HL-60 (cell line): ENCODE results near the gene LRRC8A.
"Not testable (repeated sequence)": the region's sequence is repeated elsewhere in the genome, so short reads cannot be mapped to it uniquely, and the experiment has no call there.

Source experiments
- DNase-seq, 2 experiments: peaks; one replicate each; pipeline ENCODE4 v3.0.0-alpha.2; 2010 to 2020; ENCODE audit warnings: low read depth in 1 of 2, low spot score in 1 of 2
- H3K27ac ChIP-seq: fragments of 250-450 bp; sonication (Bioruptor Pico); replicated peaks from 2 replicates; pipeline ENCODE4 v1.5.1; 2020; ENCODE audit warnings: mild to moderate bottlenecking, moderate library complexity
- H3K27me3 ChIP-seq: fragments of 250-450 bp; sonication (Bioruptor Pico); 2 replicates; pipeline ENCODE4 v1.5.1; 2021; ENCODE audit warnings: mild to moderate bottlenecking, moderate library complexity; ENCODE audit not compliant: insufficient read depth, poor library complexity, severe bottlenecking
- H3K4me3 ChIP-seq: replicated peaks from 2 replicates; pipeline ENCODE4 v1.5.1; 2011; ENCODE audit warnings: mild to moderate bottlenecking, control low read depth, low read length; ENCODE audit not compliant: insufficient read depth
- GABPA ChIP-seq: IDR thresholded peaks from 2 replicates; pipeline ENCODE4 v1.6.1; 2012; ENCODE audit warnings: low read depth
- POLR2AphosphoS5 ChIP-seq: IDR thresholded peaks from 2 replicates; pipeline ENCODE4 v1.6.1; 2012; ENCODE audit warnings: low read depth
- SPI1 ChIP-seq: IDR thresholded peaks from 2 replicates; pipeline ENCODE4 v1.6.1; 2012; ENCODE audit warnings: low read depth, mild to moderate bottlenecking, borderline replicate concordance
- TF ChIP-seq, protein P1 (sequence below): IDR thresholded peaks from 2 replicates; pipeline ENCODE4 v1.6.1; 2012; ENCODE audit warnings: low read depth; ENCODE audit not compliant: insufficient replicate concordance
- TF ChIP-seq, protein P2 (sequence below): IDR thresholded peaks from one replicate; pipeline ENCODE4 v1.5.1; 2011; ENCODE audit warnings: low read length, control low read depth, inconsistent platforms; ENCODE audit not compliant: insufficient read depth

LRRC8A gene

DNA sequence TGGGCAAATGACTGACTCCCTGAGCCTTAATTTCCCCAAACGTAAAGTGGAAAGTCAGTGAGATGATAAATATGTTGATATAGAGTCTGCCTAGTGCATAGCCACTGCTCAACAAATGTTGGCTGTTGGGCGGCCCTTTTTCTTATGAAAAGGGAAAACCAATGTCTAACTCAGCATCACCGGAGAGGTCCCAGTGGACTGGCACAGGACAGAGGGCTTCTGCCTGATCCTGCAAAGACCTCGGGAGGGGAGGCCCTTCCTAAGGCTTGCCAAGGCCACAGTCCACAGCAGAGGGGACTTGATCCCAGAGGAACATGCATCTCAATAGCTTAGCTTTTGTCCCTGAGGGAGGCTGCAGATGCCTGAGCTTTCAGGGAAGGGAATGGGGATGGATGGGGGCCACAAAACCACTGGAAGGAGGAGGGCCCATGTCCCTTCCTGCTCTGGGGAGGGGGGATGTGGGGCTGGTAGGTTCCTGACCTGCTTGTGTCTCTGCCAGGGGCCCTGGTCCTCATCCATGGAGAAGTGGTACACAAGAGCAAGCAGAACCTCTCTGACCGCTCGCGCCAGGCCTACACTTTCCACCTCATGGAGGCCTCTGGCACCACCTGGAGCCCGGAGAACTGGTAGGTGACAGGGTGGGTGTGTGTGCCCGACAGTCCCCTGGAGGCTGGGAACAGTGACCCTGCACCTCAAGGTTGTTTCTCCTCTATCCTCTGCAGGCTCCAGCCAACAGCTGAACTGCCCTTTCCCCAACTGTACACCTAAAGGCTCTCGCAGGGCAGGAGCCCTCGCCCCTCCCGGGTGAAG, 59.2 kb downstream of the LRRC8A start:
- TF ChIP-seq, protein P1, sequence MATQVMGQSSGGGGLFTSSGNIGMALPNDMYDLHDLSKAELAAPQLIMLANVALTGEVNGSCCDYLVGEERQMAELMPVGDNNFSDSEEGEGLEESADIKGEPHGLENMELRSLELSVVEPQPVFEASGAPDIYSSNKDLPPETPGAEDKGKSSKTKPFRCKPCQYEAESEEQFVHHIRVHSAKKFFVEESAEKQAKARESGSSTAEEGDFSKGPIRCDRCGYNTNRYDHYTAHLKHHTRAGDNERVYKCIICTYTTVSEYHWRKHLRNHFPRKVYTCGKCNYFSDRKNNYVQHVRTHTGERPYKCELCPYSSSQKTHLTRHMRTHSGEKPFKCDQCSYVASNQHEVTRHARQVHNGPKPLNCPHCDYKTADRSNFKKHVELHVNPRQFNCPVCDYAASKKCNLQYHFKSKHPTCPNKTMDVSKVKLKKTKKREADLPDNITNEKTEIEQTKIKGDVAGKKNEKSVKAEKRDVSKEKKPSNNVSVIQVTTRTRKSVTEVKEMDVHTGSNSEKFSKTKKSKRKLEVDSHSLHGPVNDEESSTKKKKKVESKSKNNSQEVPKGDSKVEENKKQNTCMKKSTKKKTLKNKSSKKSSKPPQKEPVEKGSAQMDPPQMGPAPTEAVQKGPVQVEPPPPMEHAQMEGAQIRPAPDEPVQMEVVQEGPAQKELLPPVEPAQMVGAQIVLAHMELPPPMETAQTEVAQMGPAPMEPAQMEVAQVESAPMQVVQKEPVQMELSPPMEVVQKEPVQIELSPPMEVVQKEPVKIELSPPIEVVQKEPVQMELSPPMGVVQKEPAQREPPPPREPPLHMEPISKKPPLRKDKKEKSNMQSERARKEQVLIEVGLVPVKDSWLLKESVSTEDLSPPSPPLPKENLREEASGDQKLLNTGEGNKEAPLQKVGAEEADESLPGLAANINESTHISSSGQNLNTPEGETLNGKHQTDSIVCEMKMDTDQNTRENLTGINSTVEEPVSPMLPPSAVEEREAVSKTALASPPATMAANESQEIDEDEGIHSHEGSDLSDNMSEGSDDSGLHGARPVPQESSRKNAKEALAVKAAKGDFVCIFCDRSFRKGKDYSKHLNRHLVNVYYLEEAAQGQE = no peak
- TF ChIP-seq GABPA (no peak), POLR2AphosphoS5 (no peak), SPI1 (no peak)
- TF ChIP-seq, protein P2, sequence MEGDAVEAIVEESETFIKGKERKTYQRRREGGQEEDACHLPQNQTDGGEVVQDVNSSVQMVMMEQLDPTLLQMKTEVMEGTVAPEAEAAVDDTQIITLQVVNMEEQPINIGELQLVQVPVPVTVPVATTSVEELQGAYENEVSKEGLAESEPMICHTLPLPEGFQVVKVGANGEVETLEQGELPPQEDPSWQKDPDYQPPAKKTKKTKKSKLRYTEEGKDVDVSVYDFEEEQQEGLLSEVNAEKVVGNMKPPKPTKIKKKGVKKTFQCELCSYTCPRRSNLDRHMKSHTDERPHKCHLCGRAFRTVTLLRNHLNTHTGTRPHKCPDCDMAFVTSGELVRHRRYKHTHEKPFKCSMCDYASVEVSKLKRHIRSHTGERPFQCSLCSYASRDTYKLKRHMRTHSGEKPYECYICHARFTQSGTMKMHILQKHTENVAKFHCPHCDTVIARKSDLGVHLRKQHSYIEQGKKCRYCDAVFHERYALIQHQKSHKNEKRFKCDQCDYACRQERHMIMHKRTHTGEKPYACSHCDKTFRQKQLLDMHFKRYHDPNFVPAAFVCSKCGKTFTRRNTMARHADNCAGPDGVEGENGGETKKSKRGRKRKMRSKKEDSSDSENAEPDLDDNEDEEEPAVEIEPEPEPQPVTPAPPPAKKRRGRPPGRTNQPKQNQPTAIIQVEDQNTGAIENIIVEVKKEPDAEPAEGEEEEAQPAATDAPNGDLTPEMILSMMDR = no peak
- Histone ChIP-seq H3K27me3 (no peaks in the 10 kb centered on the region), H3K27ac (no peak overlapping the region), H3K4me3 (no peak overlapping the region)
- no peak for DNase-seq

DNA sequence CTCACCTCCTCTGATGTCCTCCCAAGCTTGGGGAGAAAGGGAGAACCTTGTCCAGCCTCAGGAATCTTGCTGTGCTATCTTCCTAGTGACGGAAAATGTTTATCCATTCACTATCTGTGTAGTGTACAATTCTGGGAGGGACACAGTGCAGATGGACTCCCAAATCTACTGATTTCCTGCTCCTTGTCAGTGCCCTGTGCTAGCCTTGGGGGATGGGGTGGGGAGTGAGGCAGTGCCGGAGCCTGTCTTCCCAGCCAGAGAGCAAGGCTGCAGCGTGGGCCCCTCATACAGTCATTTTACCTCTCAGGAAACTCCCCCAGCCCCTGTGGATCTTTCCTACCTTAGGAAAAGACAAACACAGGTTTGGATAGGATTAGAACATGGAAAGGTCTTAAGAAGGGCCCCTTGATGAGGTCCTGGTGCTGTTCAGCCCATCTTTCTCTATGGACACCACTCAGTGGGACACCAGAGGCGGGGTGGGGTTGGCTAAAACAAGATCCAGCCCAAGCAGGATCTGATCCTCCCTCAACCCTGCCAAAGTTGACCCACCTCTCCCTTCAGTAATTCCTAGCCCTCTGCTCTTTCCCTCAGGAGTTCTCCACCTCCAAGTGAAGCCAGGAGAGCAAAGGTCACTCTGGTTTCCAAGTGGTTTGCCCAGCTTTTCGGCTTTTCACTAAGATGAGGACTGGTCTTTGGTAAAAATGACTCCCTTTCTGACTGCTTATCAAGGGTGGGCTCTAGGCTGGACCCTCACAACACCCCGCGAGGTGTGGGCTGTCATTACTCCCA, 62.1 kb downstream of the LRRC8A start:
- TF ChIP-seq, protein P1 = no peak
- TF ChIP-seq SPI1 (no peak), POLR2AphosphoS5 (no peak), GABPA (no peak)
- TF ChIP-seq, protein P2 = no peak
- no peak for DNase-seq
- Histone ChIP-seq H3K4me3 (no peak overlapping the region), H3K27me3 (no peaks in the 10 kb centered on the region), H3K27ac (no peak overlapping the region)

DNA sequence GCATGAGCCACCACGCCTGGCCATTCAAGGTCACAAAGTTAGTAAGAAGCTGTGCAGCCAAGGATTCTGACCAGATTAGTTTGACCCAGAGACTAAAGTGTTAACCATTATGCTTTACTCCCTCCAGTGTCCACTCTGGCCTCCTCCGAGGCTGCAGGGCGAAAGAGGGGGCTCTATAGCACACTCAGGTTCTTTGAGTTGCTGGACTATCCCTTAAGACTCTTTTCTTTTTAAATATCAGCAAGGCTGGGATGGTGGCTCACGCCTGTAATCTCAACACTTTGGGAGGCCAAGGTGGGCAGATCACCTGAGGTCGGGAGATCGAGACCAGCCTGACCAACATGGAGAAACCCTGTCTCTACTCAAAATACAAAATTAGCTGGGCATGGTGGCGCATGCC, 63.0 kb downstream of the LRRC8A start:
- not testable (repeated sequence) for H3K27ac ChIP-seq

DNA sequence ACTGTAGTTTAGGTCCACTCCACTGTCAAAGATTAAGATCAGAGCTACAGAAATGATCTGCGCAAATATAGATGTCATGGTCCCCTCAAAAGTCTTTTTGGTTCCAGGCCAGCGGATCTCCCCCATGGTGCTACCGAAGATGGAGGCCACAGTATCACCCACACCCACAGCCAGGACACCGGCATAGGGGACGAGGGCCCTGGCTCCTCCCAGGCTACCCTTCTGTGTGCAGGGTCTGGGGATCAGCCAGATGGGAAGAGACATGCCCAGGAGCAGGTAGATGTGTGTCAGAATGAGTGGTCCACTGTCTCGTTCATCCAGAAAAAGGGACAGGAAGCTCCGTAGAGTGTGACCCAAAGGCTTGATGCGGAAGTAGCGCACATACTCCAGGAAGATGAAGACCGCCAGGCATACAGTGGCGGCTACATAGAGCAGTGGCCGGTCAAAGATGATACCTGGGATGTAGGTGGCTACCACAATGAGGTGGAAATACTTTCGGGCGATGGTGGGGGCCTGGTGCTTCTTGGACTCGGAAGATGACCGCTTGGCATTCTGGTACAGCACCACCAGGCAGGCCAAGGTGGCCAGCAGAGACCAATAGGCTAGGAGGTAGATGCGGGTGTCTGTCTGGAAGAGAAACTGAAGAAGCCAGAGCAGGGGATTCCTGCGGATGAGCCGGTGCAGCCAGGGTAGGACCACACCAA, 64.0 kb downstream of the LRRC8A start:
- no peak for DNase-seq
- H3K4me3 ChIP-seq = no peak overlapping the region
- TF ChIP-seq, protein P1 = no peak
- TF ChIP-seq, protein P2 = no peak
- TF ChIP-seq SPI1 (no peak), GABPA (no peak), POLR2AphosphoS5 (no peak)
- H3K27me3 ChIP-seq = no peaks in the 10 kb centered on the region
- no peak overlapping the region for H3K27ac ChIP-seq

More for the DNA sequence above, 63.0 kb downstream of the LRRC8A start:
- DNase-seq, H3K4me3 ChIP-seq, H3K27me3 ChIP-seq: not testable (repeated sequence)
